ENCODE measurements around the gene MEX3A. TPM values are rescaled to one million over a fixed set of nuclear protein-coding genes. Genes with fewer than 3 reads are reported as not detected.

MEX3A gene
- total RNA-seq, 1 experiment from 2014 or later: 68.0 TPM

DNA sequence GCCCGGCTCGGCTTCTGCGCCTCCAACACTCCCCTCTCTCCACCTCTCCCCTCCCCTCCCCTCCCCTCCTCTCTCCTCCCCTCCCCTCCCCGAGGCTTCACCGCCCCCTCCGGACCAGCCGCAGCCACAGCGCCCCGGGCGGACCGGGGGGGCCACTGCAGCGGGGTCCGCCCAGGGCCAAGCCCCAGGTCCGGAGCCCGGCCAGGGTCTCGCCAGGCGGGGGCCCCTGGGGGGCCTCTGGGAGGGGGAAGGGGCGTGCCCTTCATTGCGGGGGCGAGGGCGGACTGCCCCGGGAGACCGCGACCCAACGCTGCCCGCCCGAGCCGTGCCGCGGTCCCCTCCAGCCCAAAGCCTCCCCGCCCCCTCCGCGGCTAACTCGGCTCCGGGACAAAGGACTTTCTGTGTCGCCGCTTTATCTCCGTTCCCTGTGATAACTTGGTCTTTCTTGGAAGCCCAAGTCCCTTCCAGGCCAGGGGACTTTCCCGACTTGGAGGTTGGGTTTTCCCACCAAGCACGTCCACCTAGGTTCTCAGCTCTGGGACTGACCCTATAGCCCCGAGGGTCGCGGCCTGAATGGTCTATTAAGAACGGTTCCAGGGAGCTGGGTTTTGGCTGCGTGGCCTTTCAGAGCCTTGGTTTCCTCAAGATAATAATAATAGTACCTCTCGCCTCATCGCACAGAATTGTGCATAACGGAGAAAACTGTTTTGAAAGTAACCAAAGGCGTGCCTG, 28.3 kb downstream of the MEX3A start, which contains the start of gene UBQLN4:
UBQLN4 (minus strand) TSS at position 31 of the 732 bp plus-strand sequence. CDS start 97 bp downstream, outside the sequence.
- H3K4me1 Mint-ChIP-seq: peaks cover 18 to 20% of the 10 kb centered on the region in 2 experiments

More for the DNA sequence above, 28.3 kb downstream of the MEX3A start, which contains the start of gene UBQLN4:
- H3K4ac ChIP-seq (ENCODE audit: low read depth, low read length): no peak within 1 kb of the TSS; the same call in 1 of the 2 replicates
- H3K79me2 ChIP-seq (ENCODE audit: insufficient read depth, low read length): no peaks in the 10 kb centered on the region; the same call in 1 of the 2 replicates
- no CpG with 5 or more reads among the region's 49 CpGs for WGBS (ENCODE audit: extremely low coverage, insufficient read length, low lambda C conversion rate)
- DNase-seq: peak; percentile 90
- H3K9ac ChIP-seq (ENCODE audit: extremely low read depth, insufficient read length, low read length): peak within 1 kb of the TSS; percentile 89
- peak within 1 kb of the TSS; percentile 31 for H3K27ac ChIP-seq (ENCODE audit: insufficient read length, low read depth, low read length)
- H2BK120ac ChIP-seq (ENCODE audit: low read depth, low read length, poor library complexity, severe bottlenecking): no peak within 1 kb of the TSS
- H2BK15ac ChIP-seq (ENCODE audit: low read depth, low read length): no peak within 1 kb of the TSS
- H3K18ac ChIP-seq (ENCODE audit: insufficient read length, low read depth, low read length): peak within 1 kb of the TSS; percentile 88
- H3K23me2 ChIP-seq (ENCODE audit: insufficient read length, low read depth, low read length, poor library complexity, severe bottlenecking): peaks cover 10% of the 10 kb centered on the region
- H2BK12ac ChIP-seq (ENCODE audit: insufficient read length, low read depth, low read length): no peak within 1 kb of the TSS
- no peaks in the 10 kb centered on the region for H3K9me3 ChIP-seq (ENCODE audit: control insufficient read depth, low read depth, low read length)
- no peak within 1 kb of the TSS for H3K56ac ChIP-seq (ENCODE audit: insufficient read length, low read depth, low read length)
- H3K4me2 ChIP-seq (ENCODE audit: insufficient read depth, insufficient read length, low read length): peak within 1 kb of the TSS; percentile 73
- H3K23ac ChIP-seq (ENCODE audit: insufficient read length, low read depth, low read length): no peak within 1 kb of the TSS
- no peaks in the 10 kb centered on the region for H3K27me3 ChIP-seq (ENCODE audit: insufficient read depth, low read length)
- no peaks in the 10 kb centered on the region for H4K20me1 ChIP-seq (ENCODE audit: control insufficient read depth, insufficient read depth, insufficient read length)
- no peak within 1 kb of the TSS for H2AFZ ChIP-seq (ENCODE audit: low read length)
- H2BK5ac ChIP-seq (ENCODE audit: insufficient read length, low read length): no peak within 1 kb of the TSS
- no peak within 1 kb of the TSS for H2AK5ac ChIP-seq (ENCODE audit: insufficient read length, low read length)
- H3K79me1 ChIP-seq (ENCODE audit: insufficient read depth, low read depth, low read length, poor library complexity, severe bottlenecking): peaks cover 4% of the 10 kb centered on the region
- Mint-ChIP-seq H3K27ac (peak within 1 kb of the TSS; percentile 97 to 98 (median 98)), H3K27me3 (ENCODE audit: low read depth) (no peaks in the 10 kb centered on the region), H3K9me3 (no peaks in the 10 kb centered on the region), H3K36me3 (ENCODE audit: insufficient read depth in 1 of 3, low read depth in 3 of 3) (peaks cover 24 to 49% (median 43%) of the 10 kb centered on the region in 3 experiments), H3K4me3 (peak within 1 kb of the TSS; percentile 90 to 98)
- TF ChIP-seq, protein P1, sequence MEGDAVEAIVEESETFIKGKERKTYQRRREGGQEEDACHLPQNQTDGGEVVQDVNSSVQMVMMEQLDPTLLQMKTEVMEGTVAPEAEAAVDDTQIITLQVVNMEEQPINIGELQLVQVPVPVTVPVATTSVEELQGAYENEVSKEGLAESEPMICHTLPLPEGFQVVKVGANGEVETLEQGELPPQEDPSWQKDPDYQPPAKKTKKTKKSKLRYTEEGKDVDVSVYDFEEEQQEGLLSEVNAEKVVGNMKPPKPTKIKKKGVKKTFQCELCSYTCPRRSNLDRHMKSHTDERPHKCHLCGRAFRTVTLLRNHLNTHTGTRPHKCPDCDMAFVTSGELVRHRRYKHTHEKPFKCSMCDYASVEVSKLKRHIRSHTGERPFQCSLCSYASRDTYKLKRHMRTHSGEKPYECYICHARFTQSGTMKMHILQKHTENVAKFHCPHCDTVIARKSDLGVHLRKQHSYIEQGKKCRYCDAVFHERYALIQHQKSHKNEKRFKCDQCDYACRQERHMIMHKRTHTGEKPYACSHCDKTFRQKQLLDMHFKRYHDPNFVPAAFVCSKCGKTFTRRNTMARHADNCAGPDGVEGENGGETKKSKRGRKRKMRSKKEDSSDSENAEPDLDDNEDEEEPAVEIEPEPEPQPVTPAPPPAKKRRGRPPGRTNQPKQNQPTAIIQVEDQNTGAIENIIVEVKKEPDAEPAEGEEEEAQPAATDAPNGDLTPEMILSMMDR (conservative IDR thresholded peaks at IDR 0.05): peak; percentile 47
- peak within 1 kb of the TSS; percentile 6 for H4K5ac ChIP-seq (ENCODE audit: insufficient read length, low read depth, low read length)
- H4K91ac ChIP-seq (ENCODE audit: insufficient read length, low read depth, low read length): peak within 1 kb of the TSS; percentile 25
- H3K14ac ChIP-seq (ENCODE audit: insufficient read depth, low read length): peak within 1 kb of the TSS; percentile 91
- no peak within 1 kb of the TSS for H2BK20ac ChIP-seq (ENCODE audit: low read depth, low read length, poor library complexity, severe bottlenecking)
- H3K4me1 ChIP-seq (ENCODE audit: insufficient read depth, low read length): 0 out of 2 replicates have a peak, but pooled peaks cover 2% of the 10 kb centered on the region
- no peak within 1 kb of the TSS for H4K8ac ChIP-seq (replicated peaks; ENCODE audit: insufficient read length, low read depth, low read length)
- H3T11ph ChIP-seq (ENCODE audit: low read length): no peak within 1 kb of the TSS

Measured in H9 (cell line).